HG03025 (cell line): ENCODE data around the gene FAM124B.

Experiments used
- ATAC-seq: cut with Tn5 transposase; IDR thresholded peaks from one replicate; pipeline ENCODE4 v1.9.1; 2021; ENCODE audit warnings: mild to moderate bottlenecking, moderate library complexity; ENCODE audit not compliant: unreplicated experiment, low FRiP score

The FAM124B gene

DNA sequence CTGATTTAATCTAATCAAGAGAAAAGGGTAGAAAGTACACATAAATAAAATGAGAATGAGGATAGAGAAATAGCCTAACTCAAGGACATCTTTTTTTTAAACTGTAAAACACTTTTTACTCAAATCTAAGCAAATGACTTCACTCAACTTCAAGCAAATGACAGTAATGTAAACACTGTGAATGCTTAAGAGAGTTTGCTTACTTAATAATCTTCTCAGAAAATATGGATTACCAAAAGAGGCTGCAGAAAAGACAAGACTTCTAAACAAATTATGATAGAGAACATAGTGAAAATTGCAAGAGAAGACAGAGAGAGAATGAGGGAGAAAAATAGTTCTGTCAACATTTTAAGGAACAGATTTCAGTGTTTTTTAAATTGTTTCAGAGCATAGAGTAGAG lies 52.5 kb downstream of the FAM124B start:
- no peak for ATAC-seq

DNA sequence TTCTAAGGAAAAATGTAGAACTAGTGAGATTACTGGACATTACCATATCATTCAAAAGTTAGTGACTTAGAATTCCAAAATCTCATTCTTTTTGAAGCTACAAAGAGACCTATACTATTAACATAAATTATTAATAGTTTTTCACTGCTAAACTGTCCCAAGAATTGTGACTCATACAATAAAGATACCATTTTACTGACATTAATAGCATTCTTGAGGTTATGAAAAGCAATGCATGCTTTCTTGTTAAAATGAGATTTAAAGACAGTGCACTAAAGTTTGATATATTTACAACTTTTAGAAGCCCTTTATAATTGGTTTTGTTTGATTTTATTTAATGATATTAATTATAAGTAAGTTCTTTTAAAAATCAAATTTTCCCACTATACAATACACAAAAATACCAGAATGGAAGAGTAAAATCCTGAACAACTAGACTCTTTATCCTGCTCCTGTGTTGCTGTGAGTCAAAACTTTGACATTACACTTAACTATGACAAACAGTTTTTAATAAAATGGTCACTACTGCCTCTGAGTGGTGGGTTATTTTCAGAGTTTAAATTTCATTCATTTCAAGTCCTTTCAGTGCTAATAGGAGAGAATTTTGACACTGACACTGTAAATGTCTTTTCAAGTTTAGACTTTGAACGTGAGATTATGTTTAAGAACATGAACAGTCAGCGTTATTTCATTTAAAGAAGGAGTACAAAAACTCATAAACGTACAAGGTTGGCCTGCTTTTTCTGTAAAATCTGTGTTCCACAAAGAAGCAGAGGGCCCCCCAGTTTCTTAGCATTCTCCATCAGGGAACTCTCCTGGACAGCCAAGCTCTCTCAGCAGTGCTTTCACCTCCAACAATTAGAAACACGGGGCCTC lies 54.5 kb downstream of the FAM124B start:
- ATAC-seq = no peak

DNA sequence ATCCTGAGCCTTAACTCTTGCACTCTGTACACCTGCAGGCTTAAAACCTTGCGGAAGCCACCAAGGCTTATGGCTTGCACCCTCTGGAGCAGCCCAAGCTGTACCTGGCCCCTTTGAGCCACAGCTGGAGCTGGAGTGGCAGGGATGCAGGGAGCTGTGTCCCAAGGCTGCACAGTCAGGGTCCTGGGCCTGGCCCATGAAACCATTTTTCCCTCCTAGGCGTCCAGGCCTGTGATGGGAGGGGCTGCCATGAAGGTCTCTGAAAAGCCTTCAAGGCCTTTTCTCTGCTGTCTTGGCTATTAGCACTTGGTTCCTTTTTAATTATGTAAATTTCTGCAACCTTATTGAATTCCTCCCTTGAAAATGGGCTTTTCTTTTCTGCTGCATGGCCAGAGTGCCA lies 56.4 kb downstream of the FAM124B start:
- ATAC-seq = no peak

DNA sequence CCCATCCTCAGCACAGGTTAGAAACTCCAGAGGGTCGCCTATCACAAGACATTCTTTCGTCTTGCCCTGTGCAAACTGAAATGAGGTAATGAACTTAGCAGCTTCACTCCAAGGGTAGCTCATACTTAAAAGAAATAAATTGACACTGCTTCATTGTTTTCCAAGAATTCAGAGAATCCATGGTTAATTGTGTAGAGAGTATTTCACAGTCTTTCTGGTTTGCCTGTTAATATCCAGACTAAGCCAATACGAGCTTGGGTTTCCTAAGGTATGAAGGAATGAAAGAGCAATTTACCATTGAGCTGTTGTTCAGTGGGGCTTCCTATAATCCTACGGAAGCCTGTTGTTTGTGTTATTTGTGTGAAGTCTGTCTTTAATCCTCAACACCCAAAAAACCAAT lies 58.7 kb downstream of the FAM124B start:
- ATAC-seq = no peak

DNA sequence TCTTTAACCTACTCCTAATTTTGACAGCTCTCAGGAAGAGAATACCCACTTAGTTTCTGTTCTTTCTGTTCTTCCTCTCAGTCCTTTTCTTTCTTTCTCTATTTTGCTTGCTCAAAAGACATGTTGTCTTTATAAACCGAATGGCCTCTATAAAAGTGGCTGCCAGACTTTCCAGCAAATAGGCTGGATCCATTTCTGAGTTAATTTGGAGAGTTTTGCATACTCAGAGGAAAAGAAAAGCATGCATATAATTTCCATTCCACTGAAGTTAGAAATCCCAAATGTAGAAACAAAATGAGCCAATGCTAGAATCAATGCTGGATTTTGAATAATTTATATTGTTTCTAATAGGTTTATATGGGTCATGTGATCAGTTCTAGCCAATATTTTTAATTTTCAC lies 65.9 kb downstream of the FAM124B start:
- ATAC-seq = no peak

DNA sequence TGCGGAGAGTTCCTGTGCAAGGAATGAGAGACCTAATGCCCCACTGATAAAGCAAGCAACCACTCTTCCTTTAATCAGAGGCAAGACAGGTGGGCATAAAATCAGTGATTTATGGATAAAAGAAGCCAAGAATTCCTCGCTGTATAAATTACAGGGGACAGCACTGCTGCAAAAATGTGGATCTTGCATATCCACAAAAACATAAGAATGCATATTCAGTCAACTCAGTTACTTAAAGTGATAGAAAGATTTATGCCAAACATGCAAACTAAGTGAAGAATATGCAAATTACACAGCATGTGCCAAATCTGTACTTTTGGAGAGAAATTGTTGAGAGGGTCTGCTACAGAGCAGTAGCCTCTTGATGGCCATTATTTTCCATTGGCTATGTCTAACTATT lies 67.2 kb downstream of the FAM124B start:
- ATAC-seq = no peak

DNA sequence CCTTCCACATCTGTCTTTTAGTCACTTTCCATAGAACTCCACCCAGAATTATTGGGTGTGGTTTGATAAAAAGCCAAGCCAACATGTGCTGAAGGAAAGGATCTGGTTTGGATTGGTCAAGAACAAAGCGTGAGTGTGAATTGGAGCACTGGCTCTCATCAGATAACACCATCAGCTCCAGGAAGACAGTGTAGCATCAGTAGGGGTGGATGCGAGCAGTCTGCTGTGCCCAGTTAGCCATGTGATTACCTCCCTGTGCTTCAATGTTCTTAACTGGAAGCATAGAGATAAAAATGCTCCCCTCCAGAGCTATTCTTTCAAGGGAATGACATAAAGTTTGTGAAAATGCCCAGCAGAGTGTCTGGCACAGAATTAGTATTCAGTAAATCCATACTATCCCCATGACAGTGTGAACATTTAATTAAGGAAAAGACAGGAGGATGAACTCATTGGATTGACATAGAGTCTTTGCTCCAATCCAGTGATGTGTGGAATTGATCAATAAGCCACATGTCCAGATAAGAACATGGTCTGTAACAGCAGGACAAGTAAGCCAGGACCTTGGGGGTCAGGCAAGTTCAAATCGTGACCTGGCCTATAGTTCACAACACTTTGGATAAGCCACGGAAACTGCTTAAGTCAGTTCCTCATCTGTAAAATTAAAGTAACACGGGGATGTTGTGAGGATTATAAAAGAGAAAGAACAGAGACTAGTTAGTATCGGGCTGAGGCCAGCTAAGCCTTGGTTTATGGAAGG lies 68.0 kb downstream of the FAM124B start:
- no peak for ATAC-seq

DNA sequence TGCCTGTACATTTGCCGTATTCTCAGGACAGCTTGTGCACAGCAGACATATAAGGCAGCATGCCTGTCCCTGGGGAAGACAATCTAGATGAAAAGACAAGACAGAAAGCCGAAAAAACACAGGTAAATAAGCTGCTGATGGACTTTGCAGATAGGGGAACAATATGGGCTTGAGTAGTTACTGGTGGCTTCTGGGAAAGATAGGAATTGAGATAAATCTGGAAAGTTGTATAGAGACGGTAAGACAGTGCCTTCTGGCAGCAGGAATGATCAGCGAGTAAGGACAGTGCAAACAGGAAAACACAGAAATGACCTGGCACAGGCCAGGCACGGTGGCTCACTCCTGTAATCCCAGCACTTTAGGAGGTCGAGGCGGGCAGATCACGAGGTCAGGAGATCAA lies 70.2 kb downstream of the FAM124B start:
- ATAC-seq = no peak

DNA sequence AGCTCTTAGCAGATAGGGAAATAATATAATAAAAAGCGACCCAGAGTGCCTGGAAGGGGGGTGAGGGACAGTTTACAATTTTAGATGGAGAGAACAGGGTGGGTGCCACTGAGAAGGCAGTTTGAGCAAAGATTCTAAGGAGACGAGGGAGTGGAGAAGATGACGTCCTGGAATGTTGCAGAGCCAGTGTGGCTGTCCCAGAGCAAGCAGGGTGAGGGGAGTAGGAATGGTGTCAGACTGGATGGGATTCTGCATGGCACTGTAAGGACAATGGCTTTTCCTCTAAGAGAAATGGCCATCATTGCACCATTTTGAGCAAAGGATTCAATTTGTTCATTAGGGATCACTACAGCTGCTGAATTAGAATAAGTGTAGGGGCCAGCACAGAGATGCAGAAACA lies 73.1 kb downstream of the FAM124B start:
- no peak for ATAC-seq
